Ovary (tissue), 3 donors: ENCODE data around the gene FAM120B.

ENCODE experiments used
- EP300 ChIP-seq: sonication (generic); formaldehyde crosslinking; IDR thresholded peaks from one replicate; pipeline ENCODE4 v1.6.1; 2017; ENCODE audit warnings: antibody characterized with exemption
- POLR2A ChIP-seq: fragments of 450-650 bp; IDR thresholded peaks from one replicate; pipeline ENCODE4 v1.6.1; 2017; ENCODE audit warnings: antibody characterized with exemption, mild to moderate bottlenecking, moderate library complexity
- TF ChIP-seq, protein P1 (sequence below), 3 donors: fragments of 450-650 bp in 2 of 3; fragments of 200-600 bp in 1 of 3; IDR thresholded peaks; one replicate each; pipeline versions ENCODE4 v1.5.1 to v1.8.0; 2016 to 2022; ENCODE audit warnings: antibody characterized with exemption in 3 of 3, mild to moderate bottlenecking in 1 of 3
- donor health status: DM: no; HTN: no; CAD: no.

DNA sequence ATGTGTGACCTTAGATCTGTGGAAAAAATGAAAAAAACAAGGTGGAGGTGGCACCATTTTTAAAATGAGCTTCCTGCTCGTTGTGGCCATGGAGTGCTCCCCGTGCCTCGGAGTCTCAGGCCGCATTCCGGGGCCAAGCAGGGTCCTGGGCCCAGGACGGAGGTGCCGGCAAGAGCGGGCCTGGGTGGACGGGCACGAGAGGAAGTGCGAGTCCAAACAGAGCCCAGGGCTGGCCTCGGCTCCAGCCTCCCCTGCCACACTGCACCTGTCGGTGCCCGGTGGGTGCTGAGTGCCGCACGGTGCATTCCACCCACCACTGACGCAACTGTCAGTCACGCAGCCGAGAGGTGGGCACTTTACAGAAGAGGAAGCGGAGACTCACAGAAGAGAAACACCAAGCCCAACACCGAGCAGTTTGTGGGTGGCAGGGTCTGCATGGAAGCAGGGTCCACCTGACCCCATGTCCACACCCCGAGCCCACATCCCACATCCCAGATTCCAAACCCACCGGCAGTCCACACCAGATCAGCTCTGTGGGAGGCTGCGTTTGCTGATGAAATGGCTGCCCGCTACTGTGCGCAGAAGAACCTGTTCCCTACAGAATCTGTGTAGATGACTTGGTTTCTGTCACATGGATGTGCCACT is 148.9 kb downstream of the FAM120B start:
- TF ChIP-seq, protein P1, sequence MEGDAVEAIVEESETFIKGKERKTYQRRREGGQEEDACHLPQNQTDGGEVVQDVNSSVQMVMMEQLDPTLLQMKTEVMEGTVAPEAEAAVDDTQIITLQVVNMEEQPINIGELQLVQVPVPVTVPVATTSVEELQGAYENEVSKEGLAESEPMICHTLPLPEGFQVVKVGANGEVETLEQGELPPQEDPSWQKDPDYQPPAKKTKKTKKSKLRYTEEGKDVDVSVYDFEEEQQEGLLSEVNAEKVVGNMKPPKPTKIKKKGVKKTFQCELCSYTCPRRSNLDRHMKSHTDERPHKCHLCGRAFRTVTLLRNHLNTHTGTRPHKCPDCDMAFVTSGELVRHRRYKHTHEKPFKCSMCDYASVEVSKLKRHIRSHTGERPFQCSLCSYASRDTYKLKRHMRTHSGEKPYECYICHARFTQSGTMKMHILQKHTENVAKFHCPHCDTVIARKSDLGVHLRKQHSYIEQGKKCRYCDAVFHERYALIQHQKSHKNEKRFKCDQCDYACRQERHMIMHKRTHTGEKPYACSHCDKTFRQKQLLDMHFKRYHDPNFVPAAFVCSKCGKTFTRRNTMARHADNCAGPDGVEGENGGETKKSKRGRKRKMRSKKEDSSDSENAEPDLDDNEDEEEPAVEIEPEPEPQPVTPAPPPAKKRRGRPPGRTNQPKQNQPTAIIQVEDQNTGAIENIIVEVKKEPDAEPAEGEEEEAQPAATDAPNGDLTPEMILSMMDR (IDR thresholded peaks at IDR 0.05): no peak
- no peak for TF ChIP-seq POLR2A
- TF ChIP-seq EP300: no peak
